ENCODE measurements around the gene DRGX.

The DRGX gene

GRCh38 chr10:49322371-49323170 is 73.3 kb downstream of the DRGX start:
- DNase-seq (ENCODE audit: low read depth in 1 of 2, low spot score in 1 of 2): no peak

GRCh38 chr10:49321021-49321420 is 74.9 kb downstream of the DRGX start:
- no peak for DNase-seq (ENCODE audit: low read depth in 1 of 2, low spot score in 1 of 2)

- DNase-seq (ENCODE audit: low read depth in 1 of 2, low spot score in 1 of 2): no peak
These were observed 75.7 kb downstream of the DRGX start for GRCh38 chr10:49320191-49320590.

GRCh38 chr10:49319206-49319605 is 76.7 kb downstream of the DRGX start:
- DNase-seq (ENCODE audit: low read depth in 1 of 2, low spot score in 1 of 2): no peak

GRCh38 chr10:49318755-49319154 is 77.1 kb downstream of the DRGX start:
- DNase-seq (ENCODE audit: low read depth in 1 of 2, low spot score in 1 of 2): no peak

- DNase-seq (ENCODE audit: low read depth in 1 of 2, low spot score in 1 of 2): no peak
These were observed 77.9 kb downstream of the DRGX start for GRCh38 chr10:49318028-49318427.

- no peak for DNase-seq (ENCODE audit: low read depth in 1 of 2, low spot score in 1 of 2)
These were observed 81.1 kb downstream of the DRGX start for GRCh38 chr10:49314806-49315205.
